Activated B cell treated with CpG ODN at 0.5 μM for 24 hours (primary cell): ENCODE data around the gene CLIP1. TPM values are rescaled to one million over a fixed set of nuclear protein-coding genes. Genes with fewer than 3 reads are reported as not detected.
"Not testable (repeated sequence)": the region's sequence is repeated elsewhere in the genome, so short reads cannot be mapped to it uniquely, and the experiment has no call there.

Experiments
- ATAC-seq: fragments of 200-7000 bp; cut with Tn5 transposase; one replicate; pipeline ENCODE4 v1.10.0; 2021; ENCODE audit warnings: low read depth, mild to moderate bottlenecking, moderate library complexity
- CTCF ChIA-PET: fragments of 350-600 bp; sonication (Branson Sonifier 250); formaldehyde crosslinking; loops from one replicate; lab custom pipeline; 2021; ENCODE audit warnings: antibody characterized with exemption; lab: Charles Lee
- POLR2A ChIA-PET: fragments of 350-600 bp; sonication (Branson Sonifier 250); formaldehyde crosslinking; loops from one replicate; lab custom pipeline; 2021; ENCODE audit warnings: antibody characterized with exemption; lab: Charles Lee
- DNase-seq: peaks from one replicate; pipeline ENCODE4 v3.0.0; 2022
- H3K27ac Mint-ChIP-seq: one replicate; pipeline ENCODE4 v1.8.0; 2020; ENCODE audit warnings: mixed read lengths
- H3K27me3 Mint-ChIP-seq: one replicate; pipeline ENCODE4 v1.8.0; 2021; ENCODE audit warnings: mixed read lengths
- H3K36me3 Mint-ChIP-seq: one replicate; pipeline ENCODE4 v1.8.0; 2021; ENCODE audit warnings: low read depth, mixed read lengths
- H3K4me1 Mint-ChIP-seq: one replicate; pipeline ENCODE4 v1.8.0; 2021; ENCODE audit warnings: mixed read lengths
- H3K4me3 Mint-ChIP-seq: one replicate; pipeline ENCODE4 v1.8.0; 2020; ENCODE audit warnings: mild to moderate bottlenecking, mixed read lengths
- H3K9me3 Mint-ChIP-seq: one replicate; pipeline ENCODE4 v1.8.0; 2020; ENCODE audit warnings: mixed read lengths
- intact Hi-C: fragments of 100-400 bp; cut with micrococcal nuclease; formaldehyde crosslinking; loops from one replicate; pipeline ENCODE4 v1.15.1; 2024
- total RNA-seq: library from RNA; stranded (reverse); gene quantifications from 2 replicates; pipeline ENCODE4 v1.2.3, GENCODE V29; 2022
- TF ChIP-seq, protein P1 (sequence below): fragments of 200-600 bp; IDR thresholded peaks from one replicate; pipeline ENCODE4 v1.8.0; 2022; ENCODE audit warnings: antibody characterized with exemption, mild to moderate bottlenecking

CLIP1 gene
- total RNA-seq, 1 donor from 2014 or later = 63.2 TPM

- TF ChIP-seq, protein P1, sequence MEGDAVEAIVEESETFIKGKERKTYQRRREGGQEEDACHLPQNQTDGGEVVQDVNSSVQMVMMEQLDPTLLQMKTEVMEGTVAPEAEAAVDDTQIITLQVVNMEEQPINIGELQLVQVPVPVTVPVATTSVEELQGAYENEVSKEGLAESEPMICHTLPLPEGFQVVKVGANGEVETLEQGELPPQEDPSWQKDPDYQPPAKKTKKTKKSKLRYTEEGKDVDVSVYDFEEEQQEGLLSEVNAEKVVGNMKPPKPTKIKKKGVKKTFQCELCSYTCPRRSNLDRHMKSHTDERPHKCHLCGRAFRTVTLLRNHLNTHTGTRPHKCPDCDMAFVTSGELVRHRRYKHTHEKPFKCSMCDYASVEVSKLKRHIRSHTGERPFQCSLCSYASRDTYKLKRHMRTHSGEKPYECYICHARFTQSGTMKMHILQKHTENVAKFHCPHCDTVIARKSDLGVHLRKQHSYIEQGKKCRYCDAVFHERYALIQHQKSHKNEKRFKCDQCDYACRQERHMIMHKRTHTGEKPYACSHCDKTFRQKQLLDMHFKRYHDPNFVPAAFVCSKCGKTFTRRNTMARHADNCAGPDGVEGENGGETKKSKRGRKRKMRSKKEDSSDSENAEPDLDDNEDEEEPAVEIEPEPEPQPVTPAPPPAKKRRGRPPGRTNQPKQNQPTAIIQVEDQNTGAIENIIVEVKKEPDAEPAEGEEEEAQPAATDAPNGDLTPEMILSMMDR = no peak
- Mint-ChIP-seq H3K27ac (peak overlapping the region; percentile 76), H3K4me3 (peak overlapping the region; percentile 85), H3K27me3 (no peaks in the 10 kb centered on the region), H3K36me3 (peaks cover 2% of the 10 kb centered on the region), H3K9me3 (no peaks in the 10 kb centered on the region), H3K4me1 (peaks cover 56% of the 10 kb centered on the region)
- peak; percentile 2 for ATAC-seq
- CTCF ChIA-PET = interaction anchor here (0.7 to 2.9 kb wide), 9 partner anchors 17 to 77 kb away, joined by 3 to 36 read pairs (median 3); no protein-coding TSS in a partner anchor
- POLR2A ChIA-PET = interaction anchor here (0.9 to 2.4 kb wide), 10 partner anchors 10 to 78 kb away, joined by 3 to 13 read pairs (median 5); partner anchors contain the start of gene ZCCHC8
- peak; percentile 43 for DNase-seq
- intact Hi-C loops = loop anchor here (1.0 to 5.0 kb wide), 4 partner anchors 23 to 155 kb away; partner anchors contain the start of genes VPS33A and ZCCHC8
These were observed 325 bp upstream of the CLIP1 start for GRCh38 chr12:122422730-122423257.

GRCh38 chr12:122421187-122421820, 1.2 kb downstream of the CLIP1 start:
- TF ChIP-seq, protein P1 = no peak

GRCh38 chr12:122420471-122421162, 1.9 kb downstream of the CLIP1 start:
- intact Hi-C loops = loop anchor here (1.0 to 5.0 kb wide), 4 partner anchors 7 to 153 kb away; partner anchors contain the start of gene VPS33A

More at GRCh38 chr12:122421187-122421820, 1.2 kb downstream of the CLIP1 start:
- peak; percentile 26 for ATAC-seq
- no peaks in the 10 kb centered on the region for H3K27me3 Mint-ChIP-seq
- peak overlapping the region; percentile 91 for H3K4me3 Mint-ChIP-seq
- H3K9me3 Mint-ChIP-seq = no peaks in the 10 kb centered on the region
- peaks cover 5% of the 10 kb centered on the region for H3K36me3 Mint-ChIP-seq
- no peak for DNase-seq
- POLR2A ChIA-PET = interaction anchor here (0.8 to 1.8 kb wide), 9 partner anchors 9 to 352 kb away, joined by 3 to 13 read pairs (median 5); partner anchors contain the start of gene ZCCHC8
- H3K27ac Mint-ChIP-seq = peak overlapping the region; percentile 90
- CTCF ChIA-PET = interaction anchor here (0.6 to 2.9 kb wide), 6 partner anchors 15 to 79 kb away, joined by 3 to 36 read pairs (median 4); no protein-coding TSS in a partner anchor
- intact Hi-C loops = loop anchor here (1.0 to 5.0 kb wide), 4 partner anchors 8 to 154 kb away; partner anchors contain the start of gene VPS33A
- peaks cover 67% of the 10 kb centered on the region for H3K4me1 Mint-ChIP-seq

GRCh38 chr12:122419094-122419493, 3.4 kb downstream of the CLIP1 start:
- H3K4me1 Mint-ChIP-seq = peaks cover 63% of the 10 kb centered on the region
- H3K27me3 Mint-ChIP-seq, H3K27ac Mint-ChIP-seq, H3K36me3 Mint-ChIP-seq, DNase-seq, H3K4me3 Mint-ChIP-seq, H3K9me3 Mint-ChIP-seq, intact Hi-C loops, ATAC-seq: not testable (repeated sequence)
- ChIA-PET POLR2A (interaction anchor here (0.6 kb wide), 1 partner anchor 19 kb away, joined by 5 read pairs; no protein-coding TSS in a partner anchor), CTCF (interaction anchor here (1.2 kb wide), 1 partner anchor 19 kb away, joined by 4 read pairs; no protein-coding TSS in a partner anchor)

More at GRCh38 chr12:122420471-122421162, 1.9 kb downstream of the CLIP1 start:
- Mint-ChIP-seq H3K27ac (peak overlapping the region; percentile 90), H3K27me3 (no peaks in the 10 kb centered on the region), H3K4me1 (peaks cover 68% of the 10 kb centered on the region), H3K36me3 (peaks cover 5% of the 10 kb centered on the region), H3K4me3 (peak overlapping the region; percentile 91), H3K9me3 (no peaks in the 10 kb centered on the region)
- ChIA-PET POLR2A (interaction anchor here (0.6 to 1.8 kb wide), 9 partner anchors 8 to 352 kb away, joined by 3 to 13 read pairs (median 6); partner anchors contain the start of gene ZCCHC8), CTCF (interaction anchor here (0.6 to 2.9 kb wide), 3 partner anchors 14 to 21 kb away, joined by 4 to 36 read pairs (median 5); no protein-coding TSS in a partner anchor)
- TF ChIP-seq, protein P1 = no peak
- ATAC-seq (no peak), DNase-seq (no peak)

GRCh38 chr12:122415665-122416064, 6.8 kb downstream of the CLIP1 start:
- intact Hi-C loops, H3K36me3 Mint-ChIP-seq, H3K9me3 Mint-ChIP-seq, DNase-seq, H3K27me3 Mint-ChIP-seq, ATAC-seq: not testable (repeated sequence)
- H3K4me3 Mint-ChIP-seq = peak overlapping the region; percentile 38
- POLR2A ChIA-PET = interaction anchor here (1.5 to 2.2 kb wide), 2 partner anchors 12 to 16 kb away, joined by 6 to 18 read pairs; no protein-coding TSS in a partner anchor
- peaks cover 62% of the 10 kb centered on the region for H3K4me1 Mint-ChIP-seq
- peak overlapping the region; percentile 65 for H3K27ac Mint-ChIP-seq
- CTCF ChIA-PET = interaction anchor here (0.6 to 1.1 kb wide), 2 partner anchors 55 to 76 kb away, joined by 3 to 4 read pairs; no protein-coding TSS in a partner anchor
